PC-9 (cell line): ENCODE data around the gene MAN1C1. TPM values are rescaled to one million over a fixed set of nuclear protein-coding genes. Genes with fewer than 3 reads are reported as not detected.
"Not testable (repeated sequence)": the region's sequence is repeated elsewhere in the genome, so short reads cannot be mapped to it uniquely, and the experiment has no call there.

Source experiments
- BruUV-seq: library from RNA; stranded (reverse); fragments of 400-500 nt; replicated peaks from 2 replicates; lab custom pipeline; 2021; lab: Mats Ljungman, UMichigan
- CTCF ChIA-PET: fragments of 300-600 bp; sonication (Branson Sonifier 250); formaldehyde crosslinking; loops from one replicate; lab custom pipeline; 2022; ENCODE audit warnings: antibody characterized with exemption; lab: Charles Lee
- POLR2A ChIA-PET: fragments of 300-600 bp; sonication (Branson Sonifier 250); formaldehyde crosslinking; loops from one replicate; lab custom pipeline; 2022; ENCODE audit warnings: antibody characterized with exemption; ENCODE audit not compliant: unreplicated experiment; lab: Charles Lee
- DNase-seq, 2 experiments: peaks; one replicate each; pipeline versions ENCODE4 v3.0.0 to v3.0.0-alpha.2; 2015 to 2022; ENCODE audit warnings: mixed read lengths in 1 of 2
- H2AFZ ChIP-seq: fragments of 200-600 bp; sonication (generic); 2 replicates; pipeline ENCODE4 v1.8.1; 2017; ENCODE audit warnings: antibody characterized with exemption
- H3F3A ChIP-seq: fragments of 200-600 bp; sonication (generic); 2 replicates; pipeline ENCODE4 v1.8.1; 2017; ENCODE audit warnings: antibody characterized with exemption, mild to moderate bottlenecking, low read depth; ENCODE audit not compliant: insufficient read depth
- H3K27ac ChIP-seq: fragments of 200-600 bp; sonication (generic); 2 replicates; pipeline ENCODE4 v1.6.1; 2016; ENCODE audit warnings: mixed run types
- H3K27me3 ChIP-seq: fragments of 200-600 bp; sonication (generic); 2 replicates; pipeline ENCODE4 v1.6.1; 2016; ENCODE audit warnings: low read depth, mixed run types; ENCODE audit not compliant: insufficient read depth
- H3K36me3 ChIP-seq: fragments of 200-600 bp; sonication (generic); 2 replicates; pipeline ENCODE4 v1.6.1; 2016; ENCODE audit warnings: low read depth, mixed run types
- H3K4me1 ChIP-seq: fragments of 200-600 bp; sonication (generic); replicated peaks from 2 replicates; pipeline ENCODE4 v1.6.1; 2016; ENCODE audit warnings: mixed run types; ENCODE audit not compliant: insufficient read depth
- H3K4me2 ChIP-seq: fragments of 200-600 bp; sonication (generic); 2 replicates; pipeline ENCODE4 v1.6.1; 2017; ENCODE audit warnings: mixed run types
- H3K4me3 ChIP-seq: fragments of 200-600 bp; sonication (generic); 2 replicates; pipeline ENCODE4 v1.6.1; 2016; ENCODE audit warnings: mixed run types
- H3K79me2 ChIP-seq: fragments of 200-600 bp; sonication (generic); 2 replicates; pipeline ENCODE4 v1.6.1; 2017; ENCODE audit warnings: low read depth, mixed run types
- H3K9me2 ChIP-seq: fragments of 200-600 bp; sonication (generic); 2 replicates; pipeline ENCODE4 v1.8.1; 2017; ENCODE audit warnings: mild to moderate bottlenecking; ENCODE audit not compliant: insufficient read depth
- H3K9me3 ChIP-seq: fragments of 200-600 bp; sonication (generic); 2 replicates; pipeline ENCODE4 v1.8.1; 2016; ENCODE audit warnings: low read depth; ENCODE audit not compliant: insufficient read depth
- H4K20me1 ChIP-seq: fragments of 200-600 bp; sonication (generic); 2 replicates; pipeline ENCODE4 v1.8.1; 2017; ENCODE audit not compliant: insufficient read depth
- EZH2 ChIP-seq: fragments of 200-600 bp; sonication (generic); IDR thresholded peaks from 2 replicates; pipeline ENCODE4 v1.8.0; 2017; ENCODE audit warnings: antibody characterized with exemption, low read depth
- intact Hi-C: fragments of 100-400 bp; cut with micrococcal nuclease; formaldehyde crosslinking; loops from one replicate; pipeline ENCODE4 v1.10.0; 2022; ENCODE audit not compliant: unreplicated experiment
- total RNA-seq: library from RNA; stranded (reverse); gene quantifications from 2 replicates; pipeline ENCODE4 v1.2.3, GENCODE V29; 2021
- TF ChIP-seq, protein P1 (sequence below): fragments of 200-600 bp; sonication (generic); conservative IDR thresholded peaks from 2 replicates; pipeline ENCODE4 v1.6.1; 2017; ENCODE audit warnings: mixed run types, antibody characterized with exemption, mild to moderate bottlenecking, moderate library complexity

MAN1C1 gene
- total RNA-seq, 1 experiment from 2014 or later, result 0.41 TPM

DNA sequence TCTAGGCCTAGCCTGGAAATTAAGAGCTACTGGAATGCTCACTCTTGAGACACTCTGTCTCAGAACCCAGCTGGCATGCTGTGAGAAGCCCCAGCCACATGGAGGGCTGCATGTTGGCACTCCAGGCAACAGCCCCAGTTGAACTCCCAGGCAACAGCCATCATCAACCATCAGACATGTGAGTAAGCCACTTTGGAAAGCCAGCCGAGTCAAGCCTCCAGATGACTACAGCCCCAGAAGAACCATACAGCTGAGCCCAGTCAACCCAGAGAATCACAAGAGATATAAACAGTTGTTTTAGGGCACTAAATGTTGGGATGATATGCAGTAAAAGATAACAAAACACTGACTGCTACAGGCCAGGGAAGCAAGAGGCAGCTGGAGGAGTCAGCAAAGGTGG, 17.7 kb upstream of the MAN1C1 start:
- BruUV-seq, result no TSS peak
- no peaks in the 10 kb centered on the region for H4K20me1 ChIP-seq
- no peak for DNase-seq

GRCh38 chr1:25599969-25600610, 16.5 kb upstream of the MAN1C1 start:
- Histone ChIP-seq H3K9me3 (no peaks in the 10 kb centered on the region), H3K4me3 (no peak overlapping the region), H3K79me2 (no peaks in the 10 kb centered on the region), H3K4me1 (no peaks in the 10 kb centered on the region), H3K9me2 (no peaks in the 10 kb centered on the region), H3K27ac (no peak overlapping the region), H3F3A (no peaks in the 10 kb centered on the region), H2AFZ (no peak overlapping the region), H4K20me1 (no peaks in the 10 kb centered on the region), H3K27me3 (no peaks in the 10 kb centered on the region), H3K36me3 (no peaks in the 10 kb centered on the region), H3K4me2 (no peak overlapping the region)
- no TSS peak for BruUV-seq
- TF ChIP-seq, protein P1, sequence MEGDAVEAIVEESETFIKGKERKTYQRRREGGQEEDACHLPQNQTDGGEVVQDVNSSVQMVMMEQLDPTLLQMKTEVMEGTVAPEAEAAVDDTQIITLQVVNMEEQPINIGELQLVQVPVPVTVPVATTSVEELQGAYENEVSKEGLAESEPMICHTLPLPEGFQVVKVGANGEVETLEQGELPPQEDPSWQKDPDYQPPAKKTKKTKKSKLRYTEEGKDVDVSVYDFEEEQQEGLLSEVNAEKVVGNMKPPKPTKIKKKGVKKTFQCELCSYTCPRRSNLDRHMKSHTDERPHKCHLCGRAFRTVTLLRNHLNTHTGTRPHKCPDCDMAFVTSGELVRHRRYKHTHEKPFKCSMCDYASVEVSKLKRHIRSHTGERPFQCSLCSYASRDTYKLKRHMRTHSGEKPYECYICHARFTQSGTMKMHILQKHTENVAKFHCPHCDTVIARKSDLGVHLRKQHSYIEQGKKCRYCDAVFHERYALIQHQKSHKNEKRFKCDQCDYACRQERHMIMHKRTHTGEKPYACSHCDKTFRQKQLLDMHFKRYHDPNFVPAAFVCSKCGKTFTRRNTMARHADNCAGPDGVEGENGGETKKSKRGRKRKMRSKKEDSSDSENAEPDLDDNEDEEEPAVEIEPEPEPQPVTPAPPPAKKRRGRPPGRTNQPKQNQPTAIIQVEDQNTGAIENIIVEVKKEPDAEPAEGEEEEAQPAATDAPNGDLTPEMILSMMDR, result no peak
- no peak for TF ChIP-seq EZH2
- ChIA-PET POLR2A (no interaction called here), CTCF (no interaction called here)
- no peak for DNase-seq
- intact Hi-C loops, result no loop called here

More for the DNA sequence above, 17.7 kb upstream of the MAN1C1 start:
- intact Hi-C loops, result no loop called here
- Histone ChIP-seq H3K9me2 (no peaks in the 10 kb centered on the region), H3K27me3 (no peaks in the 10 kb centered on the region), H3K79me2 (no peaks in the 10 kb centered on the region), H3K9me3 (no peaks in the 10 kb centered on the region), H3K4me1 (no peaks in the 10 kb centered on the region), H3K36me3 (no peaks in the 10 kb centered on the region), H3K27ac (no peak overlapping the region), H3K4me2 (no peak overlapping the region), H3F3A (no peaks in the 10 kb centered on the region), H3K4me3 (no peak overlapping the region), H2AFZ (no peak overlapping the region)
- CTCF ChIA-PET, result interaction anchor here (1.1 kb wide), 1 partner anchor 9 kb away, joined by 3 read pairs; no protein-coding TSS in a partner anchor
- no peak for TF ChIP-seq EZH2
- TF ChIP-seq, protein P1, result no peak
- POLR2A ChIA-PET, result no interaction called here

DNA sequence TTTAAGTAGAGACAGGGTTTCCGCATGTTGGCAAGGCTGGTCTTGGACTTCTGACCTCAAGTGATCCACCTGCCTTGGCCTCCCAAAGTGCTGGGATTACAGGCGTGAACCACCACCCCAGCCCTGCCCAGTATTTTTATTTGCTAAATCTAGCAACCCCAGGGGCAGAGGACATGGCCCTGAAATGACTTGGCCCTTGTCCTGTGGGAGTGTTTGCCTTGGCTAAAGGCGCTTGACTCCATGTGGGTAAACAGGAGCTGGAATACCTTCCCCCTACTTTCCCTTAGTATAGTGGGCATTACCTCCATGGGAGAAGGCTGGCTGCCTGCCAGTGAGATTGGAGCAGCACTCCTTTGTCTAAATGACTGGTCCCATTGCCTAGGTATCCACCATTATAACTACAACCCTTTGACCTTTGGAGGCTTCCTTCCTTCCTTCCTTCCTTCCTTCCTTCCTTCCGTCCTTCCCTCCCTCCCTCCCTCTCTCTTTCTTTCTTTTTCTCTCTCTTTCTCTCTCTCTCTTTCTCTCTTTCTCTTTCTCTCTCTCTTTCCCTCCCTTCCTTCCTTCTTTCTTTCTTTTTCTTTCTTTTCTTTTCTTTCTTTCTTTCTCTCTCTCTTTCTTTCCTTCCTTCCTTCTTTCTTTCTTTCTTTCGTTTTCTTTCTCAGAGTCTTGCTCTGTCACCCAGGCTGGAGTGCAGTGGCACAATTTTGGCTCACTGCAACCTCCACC, 15.5 kb upstream of the MAN1C1 start:
- intact Hi-C loops, H3K9me3 ChIP-seq, DNase-seq, H3F3A ChIP-seq, CTCF ChIA-PET, H3K9me2 ChIP-seq, H4K20me1 ChIP-seq, H3K4me1 ChIP-seq, H3K79me2 ChIP-seq, H3K27ac ChIP-seq, H3K4me3 ChIP-seq, BruUV-seq, H3K4me2 ChIP-seq, POLR2A ChIA-PET, H2AFZ ChIP-seq, H3K36me3 ChIP-seq, H3K27me3 ChIP-seq: not testable (repeated sequence)

GRCh38 chr1:25603779-25604538, 12.6 kb upstream of the MAN1C1 start:
- CTCF ChIA-PET, POLR2A ChIA-PET: not testable (repeated sequence)

More at GRCh38 chr1:25603779-25604538, 12.6 kb upstream of the MAN1C1 start:
- H2AFZ ChIP-seq, H4K20me1 ChIP-seq, H3K4me1 ChIP-seq, H3F3A ChIP-seq, H3K27ac ChIP-seq, H3K36me3 ChIP-seq, H3K4me3 ChIP-seq, BruUV-seq, H3K4me2 ChIP-seq, H3K9me3 ChIP-seq, H3K9me2 ChIP-seq, DNase-seq, intact Hi-C loops, H3K79me2 ChIP-seq, H3K27me3 ChIP-seq: not testable (repeated sequence)
